Motor neuron (in vitro differentiated cells): ENCODE results near the gene CALD1. TPM values are rescaled to one million over a fixed set of nuclear protein-coding genes. Genes with fewer than 3 reads are reported as not detected.

ENCODE experiments used
- ATAC-seq, 8 experiments: fragments of 200-7000 bp; cut with Tn5 transposase; replicated peaks in 6 of 8; 2 replicates each; pipeline ENCODE4 v1.8.0; 2021; ENCODE audit warnings: mild to moderate bottlenecking in 8 of 8, moderate library complexity in 8 of 8
- H3K27ac ChIP-seq, 2 donors: fragments of 250-450 bp; sonication (Bioruptor Pico); 2 replicates each; pipeline ENCODE4 v1.9.0; 2021; ENCODE audit warnings: antibody characterized with exemption in 2 of 2, mild to moderate bottlenecking in 2 of 2, moderate library complexity in 1 of 2
- H3K4me1 ChIP-seq, 2 donors: fragments of 250-450 bp; sonication (Bioruptor Pico); replicated peaks in 1 of 2; 2 replicates each; pipeline ENCODE4 v1.6.1; 2021; ENCODE audit warnings: antibody characterized with exemption in 2 of 2, mild to moderate bottlenecking in 2 of 2, moderate library complexity in 1 of 2
- H3K4me3 ChIP-seq, 5 donors: fragments of 250-450 bp; sonication (Bioruptor Pico); 2 replicates each; pipeline ENCODE4 v1.9.0; 2021; ENCODE audit warnings: antibody characterized with exemption in 5 of 5, mild to moderate bottlenecking in 5 of 5, moderate library complexity in 4 of 5
- WGBS, 10 experiments: fragments of 450-650 bp; shearing (Covaris generic); methylation state at CpG; one replicate each; pipeline ENCODE4 v1.0.0; 2022; 5-methylcytosine and 5-hydroxymethylcytosine counted together
- in situ Hi-C, 9 experiments: fragments of 400-800 bp; cut with MboI; loops; one replicate each; pipeline ENCODE4 v1.15.0; 2021; ENCODE audit warnings: low sequenced_read_pairs in 9 of 9, low pct_unique_long_range_greater_than_20kb in 2 of 9; ENCODE audit not compliant: unreplicated experiment in 9 of 9
- total RNA-seq, 8 experiments: library from RNA; unstranded; fragments of 300-600 nt; gene quantifications; 2 replicates each; pipeline versions ENCODE4 v1.2.3 to v1.2.4, GENCODE V29; 2022

The CALD1 gene
- total RNA-seq, 8 experiments from 2014 or later, result 6.9 to 204 (median 64.7) TPM

DNA sequence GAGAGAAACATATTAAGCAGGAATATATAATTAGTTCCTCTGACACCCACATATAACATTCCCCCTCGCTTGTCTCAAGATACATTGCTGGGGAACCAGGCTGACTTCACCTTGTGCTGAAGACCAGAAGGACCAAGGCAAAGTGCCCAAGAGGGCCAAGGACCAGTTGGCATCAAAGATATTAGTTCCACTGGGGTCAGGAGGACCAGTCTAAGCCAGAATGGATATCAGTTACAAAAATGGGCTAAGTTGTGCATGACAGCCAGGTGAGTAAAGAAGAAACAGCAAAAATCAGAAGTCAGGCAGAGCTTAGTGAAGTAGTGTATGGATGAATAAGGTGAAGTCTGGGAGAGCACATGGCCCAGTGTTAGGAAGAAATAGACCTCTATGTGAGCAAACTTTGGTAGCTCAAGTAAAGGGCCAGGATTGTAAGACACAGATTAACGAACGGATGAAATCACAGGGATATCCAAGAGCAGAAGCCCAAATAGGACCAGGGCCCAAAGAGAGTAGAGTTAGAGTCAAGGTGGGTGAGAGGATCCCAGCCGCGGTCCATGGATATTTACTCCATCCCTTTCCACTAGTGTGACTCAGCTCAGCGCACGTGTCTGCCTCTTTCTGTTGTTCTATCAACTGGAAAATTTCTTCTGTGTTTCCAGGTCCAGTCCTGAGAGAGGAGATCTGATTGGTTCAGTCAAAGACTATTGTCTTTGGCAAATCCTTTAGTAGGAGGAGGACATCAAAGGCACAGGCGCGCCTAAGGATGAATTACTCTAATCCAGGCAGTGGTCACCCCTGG, 5.0 kb downstream of the CALD1 start:
- in situ Hi-C loops, result no loop called here
- Histone ChIP-seq H3K4me3 (no peak overlapping the region), H3K27ac (no peak overlapping the region), H3K4me1 (peaks cover 4 to 8% of the 10 kb centered on the region in 2 donors)
- no peak for ATAC-seq
- WGBS, 10 experiments, result 84 to 100% (median 89%) methylated on average over 3 to 8 of the region's 9 CpGs; no CpG with 5 or more reads in 3 of the 10 experiments

DNA sequence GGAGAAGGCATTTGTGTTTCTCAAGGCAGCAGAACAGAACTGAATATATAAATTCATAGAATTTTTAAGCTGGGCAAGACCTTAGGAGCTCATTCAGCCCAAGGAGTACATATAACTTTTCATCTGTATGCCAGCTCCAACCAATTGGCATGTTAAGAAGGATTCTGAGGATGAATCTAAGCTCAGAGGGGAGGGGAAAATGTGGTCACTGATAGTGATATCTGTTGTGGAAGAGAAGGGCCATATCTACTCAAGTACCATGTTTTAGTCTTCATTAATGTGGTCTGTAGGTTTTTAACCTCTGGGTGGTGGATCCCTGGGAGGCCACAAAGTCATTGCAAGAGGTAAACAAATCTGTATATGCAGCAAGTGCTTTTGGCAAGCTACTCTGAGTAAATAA, 6.4 kb downstream of the CALD1 start:
- H3K4me3 ChIP-seq, result no peak overlapping the region
- in situ Hi-C loops, result no loop called here
- H3K27ac ChIP-seq, result no peak overlapping the region
- no peaks in the 10 kb centered on the region for H3K4me1 ChIP-seq
- no peak for ATAC-seq

DNA sequence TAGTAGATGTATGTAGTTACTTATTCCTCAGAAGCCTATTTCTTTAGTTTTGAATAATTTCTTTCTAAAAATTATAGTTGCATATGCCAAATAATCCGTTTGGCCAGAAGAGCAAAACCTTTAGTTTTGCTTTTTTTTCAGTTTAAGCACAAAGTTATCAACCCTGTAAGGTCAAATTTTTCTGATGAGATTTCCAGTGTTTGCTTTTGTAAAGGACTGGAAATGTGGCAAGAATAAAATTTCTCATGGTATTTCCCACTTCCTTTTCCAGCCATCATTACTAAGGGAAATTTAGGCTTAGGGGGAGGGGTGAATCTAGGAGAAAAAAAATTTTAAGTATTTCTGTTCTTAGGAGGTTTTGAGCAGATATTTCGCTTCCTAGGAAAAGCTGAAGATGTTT, 7.6 kb downstream of the CALD1 start:
- ATAC-seq, result no peak
- in situ Hi-C loops, result no loop called here
- H3K4me3 ChIP-seq, result no peak overlapping the region
- H3K4me1 ChIP-seq, result no peaks in the 10 kb centered on the region
- WGBS, 10 experiments, result 20 to 91% (median 83%) methylated on average over 1 to 2 of the region's 2 CpGs; no CpG with 5 or more reads in 1 of the 10 experiments
- H3K27ac ChIP-seq, result no peak overlapping the region

DNA sequence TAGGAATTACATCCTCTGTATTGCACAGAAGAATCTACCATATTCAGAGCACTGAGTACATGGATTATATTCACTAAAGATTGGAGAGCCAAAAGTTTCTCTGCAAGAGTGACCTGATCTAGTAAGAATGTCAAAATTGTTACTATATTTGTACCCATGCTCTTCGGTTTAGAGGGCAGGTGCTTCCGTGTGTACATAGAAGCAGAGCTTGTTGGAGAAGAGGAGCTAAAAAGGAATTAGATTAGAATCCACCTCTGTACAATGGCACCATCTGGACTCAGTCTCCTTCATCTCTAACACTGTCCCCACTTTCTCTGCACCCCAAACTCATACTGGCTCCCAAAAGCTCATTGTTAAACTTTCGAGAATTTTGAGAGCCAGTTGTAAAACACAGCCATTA, 8.3 kb downstream of the CALD1 start:
- in situ Hi-C loops, result no loop called here
- H3K4me3 ChIP-seq, result no peak overlapping the region
- H3K4me1 ChIP-seq, result no peaks in the 10 kb centered on the region
- no peak overlapping the region for H3K27ac ChIP-seq
- 66 to 100% (median 95%) methylated on average over 1 to 3 of the region's 3 CpGs; no CpG with 5 or more reads in 1 of the 10 experiments for WGBS, 10 experiments
- no peak for ATAC-seq

DNA sequence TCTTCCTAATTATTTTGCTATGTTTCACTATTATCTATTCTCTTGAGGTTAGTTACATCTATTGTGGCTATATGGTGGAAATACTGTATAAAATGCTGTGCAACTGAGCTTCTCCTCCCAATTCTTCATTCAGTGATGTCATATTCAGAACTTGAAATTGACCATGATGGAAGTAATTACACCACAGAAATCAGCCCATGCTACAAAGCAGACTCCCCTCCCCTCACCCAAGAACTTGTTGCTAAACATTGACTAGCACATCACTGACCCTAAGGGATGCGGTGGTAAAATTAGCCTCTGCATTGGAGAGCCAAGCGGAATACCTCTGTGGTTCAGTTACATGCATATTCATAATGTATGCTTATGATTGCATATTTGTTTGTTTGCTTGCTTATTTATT, 8.8 kb downstream of the CALD1 start:
- Histone ChIP-seq H3K27ac (no peak overlapping the region), H3K4me1 (no peaks in the 10 kb centered on the region), H3K4me3 (no peak overlapping the region)
- in situ Hi-C loops, result no loop called here
- WGBS, 10 experiments, result 81 to 100% (median 100%) methylated on average over 1 to 2 of the region's 2 CpGs; no CpG with 5 or more reads in 2 of the 10 experiments
- ATAC-seq, result no peak

DNA sequence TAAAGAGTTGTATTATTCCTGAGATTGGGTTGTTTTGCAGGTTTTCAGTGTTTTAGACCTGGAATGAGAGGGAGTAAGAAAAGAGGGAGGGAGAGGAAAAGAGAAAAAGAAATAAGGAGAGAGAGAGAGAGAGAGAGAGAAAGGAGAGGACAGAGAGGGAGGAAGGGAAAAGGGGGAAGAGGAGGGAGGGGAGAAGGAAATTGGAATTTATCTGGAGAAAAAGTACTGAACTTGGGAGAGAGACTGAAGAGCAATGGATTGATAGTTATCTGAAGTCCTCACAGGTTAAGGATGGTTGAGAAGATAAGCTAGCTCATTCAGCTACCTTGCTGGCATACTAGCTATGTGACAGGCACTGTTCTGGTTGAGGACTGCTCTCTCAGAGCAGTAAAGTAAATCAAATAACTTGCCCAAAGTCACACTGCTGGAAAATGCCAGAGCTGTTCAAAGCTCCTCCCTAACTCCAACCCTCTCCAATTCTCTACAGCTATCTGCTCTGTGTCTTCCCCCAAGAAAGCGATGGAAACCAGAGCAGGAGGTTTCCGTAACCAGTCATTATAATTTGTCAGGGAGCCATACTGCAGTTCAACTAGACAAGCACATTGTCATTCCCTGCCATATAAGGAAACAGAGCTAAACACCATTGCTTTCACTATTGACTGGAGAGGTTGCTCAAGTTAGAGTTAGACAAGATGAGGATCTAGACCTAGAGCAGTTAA, 10.7 kb downstream of the CALD1 start:
- no peak overlapping the region for H3K27ac ChIP-seq
- 13 to 100% (median 53%) methylated on average over 1 to 2 of the region's 2 CpGs; no CpG with 5 or more reads in 2 of the 10 experiments for WGBS, 10 experiments
- H3K4me3 ChIP-seq, result no peak overlapping the region
- in situ Hi-C loops, result no loop called here
- peak in 3 of 8 experiments; percentile 37 to 89 (median 80) for ATAC-seq
- no peaks in the 10 kb centered on the region for H3K4me1 ChIP-seq

DNA sequence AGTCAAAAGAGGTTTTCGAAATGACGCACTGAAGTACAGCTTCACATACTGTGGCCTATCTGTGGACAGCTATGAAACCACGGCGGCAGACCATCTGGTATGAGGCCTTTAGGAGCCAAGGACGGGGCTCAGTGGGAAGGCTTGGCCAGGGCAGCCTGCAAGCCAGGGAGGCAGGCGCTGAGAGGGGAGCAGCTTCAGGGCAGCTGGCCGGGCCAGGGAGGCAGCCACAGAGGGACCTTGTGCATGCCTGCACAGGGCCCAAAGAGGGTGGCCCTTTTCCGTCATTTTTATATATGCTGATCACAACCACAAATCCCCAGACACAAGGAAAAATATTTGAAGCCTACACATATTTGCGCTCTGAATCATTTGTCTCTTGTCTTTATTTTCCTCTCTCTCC, 13.5 kb downstream of the CALD1 start:
- H3K27ac ChIP-seq, result no peak overlapping the region
- no peak overlapping the region for H3K4me3 ChIP-seq
- WGBS, 10 experiments, result 70 to 100% (median 89%) methylated on average over 1 to 8 of the region's 9 CpGs; no CpG with 5 or more reads in 1 of the 10 experiments
- no peaks in the 10 kb centered on the region for H3K4me1 ChIP-seq
- in situ Hi-C loops, result no loop called here
- ATAC-seq, result no peak

DNA sequence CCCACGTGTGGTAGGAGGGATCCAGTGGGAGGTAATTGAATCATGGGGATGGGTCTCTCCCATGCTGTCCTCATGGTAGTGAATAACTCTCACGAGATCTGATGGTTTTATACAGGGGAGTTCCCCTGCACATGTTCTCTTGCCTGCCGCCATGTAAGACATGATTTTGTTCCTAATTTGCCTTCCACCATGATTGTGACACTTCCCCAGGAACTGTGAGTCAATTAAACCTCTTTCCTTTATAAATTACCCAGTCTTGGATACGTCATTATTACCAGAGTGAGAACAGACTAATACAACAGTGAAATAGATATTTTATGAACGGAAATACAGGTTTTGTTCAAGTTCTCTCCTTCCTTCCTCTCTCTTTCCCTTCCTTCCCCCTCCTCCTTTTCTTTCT, 15.8 kb downstream of the CALD1 start:
- H3K4me1 ChIP-seq, result no peaks in the 10 kb centered on the region
- in situ Hi-C loops, result no loop called here
- no peak for ATAC-seq
- 60 to 100% (median 90%) methylated on average over 1 to 5 of the region's 5 CpGs for WGBS, 10 experiments
- no peak overlapping the region for H3K27ac ChIP-seq
- H3K4me3 ChIP-seq, result no peak overlapping the region

DNA sequence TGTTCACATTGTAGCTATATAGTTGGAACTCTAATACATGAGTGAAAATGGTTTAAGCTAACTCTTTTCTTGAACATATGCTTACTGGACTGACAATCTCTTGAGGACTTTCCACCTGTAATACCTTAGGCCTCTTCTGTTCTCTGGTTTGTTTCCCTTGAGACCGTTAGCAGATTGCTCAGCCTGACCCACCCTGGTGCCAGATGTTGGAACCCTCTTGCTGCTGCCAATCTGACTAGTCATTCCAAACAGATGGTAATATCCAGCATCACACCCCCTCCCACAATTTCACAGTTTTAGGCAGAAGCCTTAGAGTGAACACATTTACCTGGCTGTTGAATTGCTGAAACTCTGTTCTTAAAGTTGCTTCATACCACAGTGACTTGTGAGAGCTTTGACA, 18.7 kb downstream of the CALD1 start:
- Histone ChIP-seq H3K27ac (no peak overlapping the region), H3K4me3 (no peak overlapping the region), H3K4me1 (no peaks in the 10 kb centered on the region)
- no peak for ATAC-seq
- WGBS, 10 experiments, result 0 to 100% (median 86%) methylated on average over 1 of the region's 1 CpG; no CpG with 5 or more reads in 3 of the 10 experiments
- in situ Hi-C loops, result no loop called here

DNA sequence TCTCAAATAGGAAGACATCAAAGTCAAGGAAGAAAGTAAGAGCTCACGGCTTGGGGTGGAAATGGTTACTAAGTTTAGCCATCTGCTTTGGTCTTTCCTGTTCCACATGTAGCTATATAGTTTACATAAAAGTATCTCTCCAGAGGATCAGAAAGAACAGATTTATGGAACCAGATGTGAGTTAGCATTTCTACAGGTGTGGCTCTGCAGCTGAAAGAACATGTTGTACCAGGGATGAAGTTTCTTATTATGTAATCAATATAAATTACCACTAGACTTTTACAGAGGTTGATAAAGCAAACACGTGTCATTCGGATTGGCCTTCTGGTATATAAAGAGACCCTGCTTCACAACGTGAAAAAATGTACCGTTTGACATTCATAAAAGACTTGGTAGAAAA, 19.9 kb downstream of the CALD1 start:
- 20 to 100% (median 81%) methylated on average over 1 to 5 of the region's 5 CpGs; no CpG with 5 or more reads in 1 of the 10 experiments for WGBS, 10 experiments
- Histone ChIP-seq H3K4me3 (no peak overlapping the region), H3K27ac (no peak overlapping the region), H3K4me1 (no peaks in the 10 kb centered on the region)
- peak in 2 of 8 experiments; percentile 19 to 85 for ATAC-seq
- in situ Hi-C loops, result no loop called here

DNA sequence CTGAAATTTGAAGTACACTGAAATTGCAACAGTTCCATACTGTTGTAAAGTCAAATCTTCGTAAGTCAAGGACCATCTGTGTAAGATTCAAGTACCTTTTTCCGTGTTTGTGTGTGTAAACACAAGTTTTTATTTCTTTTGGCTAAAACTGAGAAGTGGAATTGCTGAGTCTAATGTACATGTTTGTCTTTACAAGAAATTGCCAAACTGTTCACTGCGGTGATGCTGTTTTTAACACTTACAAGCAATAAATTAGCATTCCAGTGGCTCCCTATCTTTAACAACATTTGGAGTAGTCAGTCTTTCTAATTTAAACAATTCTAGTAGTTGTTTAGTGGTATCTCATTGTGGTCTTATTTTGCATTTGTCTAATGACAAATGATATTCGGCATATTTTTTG, 23.3 kb downstream of the CALD1 start:
- WGBS, 10 experiments, result 84 to 100% (median 96%) methylated on average over 2 to 4 of the region's 4 CpGs
- Histone ChIP-seq H3K4me3 (no peak overlapping the region), H3K27ac (no peak overlapping the region), H3K4me1 (no peaks in the 10 kb centered on the region)
- in situ Hi-C loops, result no loop called here
- no peak for ATAC-seq

DNA sequence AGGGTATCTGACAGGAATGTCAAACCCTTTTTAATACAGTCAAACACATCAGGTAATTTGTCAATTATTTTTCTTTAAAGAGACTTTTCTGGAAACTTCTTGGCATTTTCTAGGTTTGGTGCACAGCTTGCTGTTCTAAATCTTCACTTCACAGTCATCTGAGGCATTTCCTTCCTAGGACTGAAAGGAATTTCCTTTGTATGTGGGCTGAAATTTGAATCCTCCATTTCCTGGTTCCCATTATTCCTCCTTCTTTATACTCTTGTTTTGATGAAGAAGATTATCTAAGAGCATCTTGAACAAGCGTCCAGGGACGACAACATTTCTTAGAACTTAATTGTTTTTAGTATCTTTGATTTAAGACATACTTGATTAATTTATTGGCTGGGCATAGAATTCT, 24.9 kb downstream of the CALD1 start:
- WGBS, 10 experiments, result 58 to 100% (median 86%) methylated on average over 2 of the region's 2 CpGs; no CpG with 5 or more reads in 2 of the 10 experiments
- in situ Hi-C loops, result no loop called here
- no peak for ATAC-seq
- Histone ChIP-seq H3K4me3 (no peak overlapping the region), H3K4me1 (no peaks in the 10 kb centered on the region), H3K27ac (no peak overlapping the region)

DNA sequence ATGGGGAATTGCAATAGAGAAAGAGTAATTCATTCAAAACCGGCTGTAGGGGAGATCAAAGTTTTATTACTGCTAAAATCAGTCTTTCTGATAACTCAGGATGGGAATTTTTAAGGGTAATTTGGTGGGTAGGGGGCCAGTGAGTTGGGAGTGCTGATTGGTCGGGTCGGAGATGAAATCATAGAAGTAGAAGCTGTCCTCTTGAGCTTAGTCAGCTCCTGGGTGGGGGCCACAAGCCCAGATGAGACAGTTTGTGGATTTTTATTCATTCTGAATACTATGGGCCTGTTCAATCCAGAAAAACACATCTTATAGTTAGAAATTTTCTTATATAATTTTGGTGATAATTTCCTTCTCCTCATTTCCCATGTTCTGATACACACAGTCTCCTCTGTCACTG, 25.4 kb downstream of the CALD1 start:
- ATAC-seq, result peak in 1 of 8 experiments; percentile 31
- no peak overlapping the region for H3K4me3 ChIP-seq
- H3K4me1 ChIP-seq, result no peaks in the 10 kb centered on the region
- no peak overlapping the region for H3K27ac ChIP-seq
- WGBS, 10 experiments, result 57 to 100% (median 83%) methylated on average over 1 to 3 of the region's 3 CpGs; no CpG with 5 or more reads in 1 of the 10 experiments
- in situ Hi-C loops, result no loop called here
